Stimulated activated CD4-positive, alpha-beta T cell treated with anti-CD3 and anti-CD28 coated beads, Interleukin-4, amount 100 ng/mL, for 24 hours (primary cell): ENCODE measurements around the gene CEBPG.

Experiments used
- DNase-seq: peaks from one replicate; pipeline ENCODE4 v3.0.0-alpha.2; 2020

CEBPG gene

DNA sequence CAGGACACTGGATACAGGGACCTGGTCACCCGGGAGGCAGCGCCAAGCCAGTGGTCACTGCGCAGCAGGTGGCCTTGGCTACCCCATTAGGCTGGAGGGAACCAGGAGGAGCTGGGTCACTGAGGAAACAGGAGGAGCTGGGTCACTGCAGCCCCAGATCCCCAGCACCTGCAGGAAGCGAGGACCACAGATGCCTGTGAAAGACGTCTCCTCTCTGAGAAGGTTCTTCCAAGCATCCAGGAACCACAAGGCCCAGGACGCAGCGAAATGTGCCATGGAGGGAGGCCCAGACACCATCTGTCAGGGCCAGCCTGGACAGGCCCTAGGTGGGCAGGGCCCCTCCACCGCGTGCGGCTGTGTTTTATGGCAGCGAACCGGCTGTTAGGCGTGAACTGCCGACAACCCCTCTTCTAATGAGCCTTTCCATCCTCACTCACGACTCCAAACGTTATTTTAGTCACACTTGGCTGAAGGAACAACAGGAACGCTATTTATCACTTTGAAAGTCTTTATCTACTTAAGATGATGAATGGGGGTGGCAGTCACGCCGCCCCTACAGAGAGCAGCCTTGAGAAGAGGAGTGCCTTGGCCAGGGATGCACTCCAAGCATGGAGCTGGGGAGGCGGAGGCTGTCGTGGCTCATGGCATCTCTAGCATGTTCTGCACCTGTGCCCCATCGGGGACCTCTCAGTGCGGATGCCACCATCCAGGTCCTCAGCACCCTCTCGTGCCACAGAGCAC, 53.3 kb downstream of the CEBPG start:
- DNase-seq, result no peak

DNA sequence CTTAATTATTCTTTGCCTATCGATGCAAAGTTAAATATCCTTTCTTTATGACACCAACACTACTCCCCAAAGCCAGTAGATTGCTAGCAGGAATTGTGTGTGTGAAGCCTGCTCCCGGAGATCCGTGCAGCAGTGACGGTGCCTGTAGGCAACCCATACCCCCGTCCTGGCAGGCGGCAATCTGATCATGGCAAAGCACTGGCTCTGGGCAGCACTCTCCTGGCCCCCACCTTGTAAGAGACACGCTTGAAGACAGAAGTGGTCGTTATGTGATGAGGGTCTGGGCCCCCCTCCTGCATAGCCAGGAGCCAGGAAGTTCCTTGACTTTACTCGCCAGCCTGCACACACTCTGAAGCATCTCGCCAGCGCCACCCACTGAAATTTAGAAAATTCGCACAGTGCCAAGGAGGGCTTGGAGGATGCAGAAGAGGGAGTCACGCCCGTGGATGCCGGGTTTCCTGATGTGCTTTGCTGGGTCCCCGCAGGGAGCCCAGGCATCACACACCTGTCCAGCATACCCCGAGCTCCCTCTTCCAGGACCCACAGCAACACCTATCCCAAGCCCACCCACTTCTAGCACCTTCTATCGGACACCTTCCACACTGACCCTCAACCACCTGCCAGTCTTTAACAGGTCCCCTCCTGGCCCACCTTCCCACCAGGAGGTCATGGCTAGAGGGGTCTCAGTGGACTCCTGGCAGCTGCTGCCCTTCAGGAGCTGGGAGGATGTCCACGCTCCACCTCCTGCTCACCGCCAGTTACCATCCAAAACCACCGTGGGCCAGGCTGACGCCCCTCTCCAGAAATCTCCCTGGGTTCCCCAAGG, 54.5 kb downstream of the CEBPG start:
- DNase-seq, result no peak

DNA sequence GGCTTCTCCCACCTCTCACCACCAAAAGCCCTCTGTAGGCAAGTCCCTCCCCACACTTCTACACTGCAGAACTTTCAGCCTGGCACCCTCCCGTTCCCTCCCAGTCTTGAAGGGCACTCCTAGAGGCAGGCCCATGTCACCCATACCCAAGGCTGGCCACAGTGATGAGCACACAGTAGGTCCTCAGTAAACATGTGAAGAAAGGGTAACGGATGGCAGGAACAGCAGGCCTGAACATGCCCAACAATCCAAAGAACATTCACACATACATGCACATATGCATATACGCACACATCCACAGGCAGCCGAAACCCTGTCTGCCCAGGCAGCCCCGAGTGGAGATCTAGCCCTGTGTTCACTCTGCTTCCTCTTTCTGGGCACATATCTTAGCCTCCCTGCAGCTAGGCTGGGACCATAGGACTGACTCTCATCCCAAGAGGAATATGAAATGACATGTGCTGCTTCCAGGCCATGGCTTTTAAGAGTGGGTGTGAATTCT, 55.2 kb downstream of the CEBPG start:
- no peak for DNase-seq

DNA sequence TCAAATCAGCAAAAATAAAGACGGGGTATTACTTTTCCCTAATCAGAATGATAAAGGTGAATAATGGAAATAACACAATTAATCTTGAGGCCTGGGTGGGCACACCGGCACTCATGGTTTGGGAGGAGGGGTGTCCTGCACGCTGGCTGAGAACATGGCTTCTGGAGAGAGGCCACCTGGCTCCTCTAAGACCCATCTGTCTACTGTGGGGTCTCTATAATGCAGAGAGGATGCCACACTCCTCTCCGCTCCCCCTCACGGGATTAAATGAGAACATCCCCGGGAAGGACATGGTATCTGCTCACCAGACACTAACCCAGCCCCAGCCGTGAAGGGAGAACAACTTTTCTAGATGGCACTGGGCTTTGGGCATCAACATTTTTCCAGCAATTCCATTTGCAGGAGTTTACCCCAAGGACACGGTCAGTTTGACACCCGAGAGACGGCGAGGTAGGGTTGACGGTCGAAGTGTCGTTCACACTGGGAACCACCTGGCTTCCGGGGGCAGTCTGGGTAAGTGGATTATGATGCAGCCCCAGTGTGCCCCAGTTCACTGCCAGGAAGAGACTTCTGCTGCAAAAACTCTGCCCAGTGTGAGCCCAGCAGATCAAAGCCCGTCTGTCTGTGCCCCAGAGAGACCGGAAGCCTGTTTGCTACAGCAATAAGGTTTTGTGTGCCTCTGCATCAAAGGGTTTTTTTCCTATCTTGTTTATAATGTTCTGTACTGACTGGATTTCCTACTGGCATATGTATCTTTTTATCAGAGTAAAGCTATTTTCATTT, 56.6 kb downstream of the CEBPG start:
- no peak for DNase-seq

DNA sequence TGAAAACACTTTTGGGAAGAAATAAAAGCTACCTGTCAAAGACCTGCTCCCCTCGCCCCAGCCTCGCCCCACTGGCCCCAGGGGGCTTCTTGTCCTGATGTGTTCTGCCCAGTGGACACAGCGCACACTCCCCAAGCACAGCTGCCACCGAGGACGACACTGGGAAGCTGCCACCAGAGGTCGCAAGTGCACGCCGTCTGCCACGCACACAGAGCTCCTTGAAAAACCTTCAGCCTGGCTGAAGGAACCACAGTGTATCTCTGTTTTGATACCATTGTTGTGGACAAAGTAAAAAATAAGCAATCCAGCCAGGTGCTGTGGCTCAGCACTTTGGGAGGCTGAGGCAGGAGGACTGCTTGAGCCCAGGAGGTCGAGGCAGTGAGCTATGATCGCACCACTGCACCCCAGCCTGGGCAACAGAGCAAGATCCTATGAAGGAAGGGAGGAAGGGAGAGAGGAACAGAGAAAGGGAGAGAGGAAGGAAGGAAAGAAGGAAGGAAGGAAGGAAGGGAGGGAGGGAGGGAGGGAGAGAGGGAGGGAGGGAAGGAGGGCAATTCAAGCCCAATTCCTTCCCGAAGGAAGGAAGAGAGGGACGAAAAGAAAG, 57.3 kb downstream of the CEBPG start:
- DNase-seq, result peak; percentile 63

DNA sequence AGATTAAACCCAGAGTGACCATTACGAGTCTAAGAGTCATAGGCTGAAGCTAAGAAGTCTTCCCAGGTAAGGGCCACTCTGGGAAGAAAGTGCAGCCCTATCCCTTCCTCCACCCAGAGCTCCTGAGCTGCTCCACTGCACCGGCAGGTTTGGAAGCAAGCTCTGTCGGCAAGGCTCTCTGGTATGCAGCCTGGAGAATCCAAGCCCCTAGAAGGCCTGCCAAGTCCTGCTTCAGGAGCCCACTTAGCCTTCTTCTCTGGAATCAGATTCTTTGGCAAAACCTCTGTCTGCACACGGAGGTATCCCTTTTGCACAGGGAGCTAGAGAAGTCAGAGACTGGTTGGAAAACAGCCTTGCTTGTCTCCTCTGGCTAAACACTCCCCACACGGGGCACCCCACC, 58.5 kb downstream of the CEBPG start:
- no peak for DNase-seq
